SK-N-SH (cell line): Measurements from ENCODE around the gene CCDC47. TPM values are rescaled to one million over a fixed set of nuclear protein-coding genes. Genes with fewer than 3 reads are reported as not detected.

Source experiments
- CTCF ChIA-PET: fragments of 300-600, 350-600 bp; formaldehyde crosslinking; extraction: SDS; loops from one replicate; lab custom pipeline; 2021; lab: Yijun Ruan, JAX
- POLR2A ChIA-PET: fragments of 350-600 bp; sonication (Branson Sonifier 250); formaldehyde crosslinking; extraction: SDS; loops from one replicate; lab custom pipeline; 2020; ENCODE audit warnings: antibody characterized with exemption, inconsistent platforms; lab: Yijun Ruan, JAX
- DNase-seq: peaks from one replicate; pipeline ENCODE4 v3.0.0; 2012
- H2AFZ ChIP-seq: fragments of 200-600 bp; sonication (generic); 2 replicates; pipeline ENCODE4 v1.8.1; 2016; ENCODE audit warnings: antibody characterized with exemption, mild to moderate bottlenecking, low read depth
- H3F3A ChIP-seq: fragments of 200-600 bp; sonication (generic); replicated peaks from 2 replicates; pipeline ENCODE3; 2016; ENCODE audit warnings: antibody characterized with exemption, mild to moderate bottlenecking; ENCODE audit not compliant: insufficient read depth
- H3K27ac ChIP-seq, 2 experiments: fragments of 200-500 bp in 1 of 2; fragments of 200-600 bp in 1 of 2; sonication (Bioruptor generic) in 1 of 2; sonication (generic), shearing (Covaris generic) in 1 of 2; 2 replicates each; pipeline versions ENCODE4 v1.5.1 to v1.6.1; 2014 to 2016; ENCODE audit warnings: low read depth in 2 of 2, inconsistent platforms in 1 of 2, low read length in 1 of 2, mild to moderate bottlenecking in 1 of 2, mixed read lengths in 1 of 2
- H3K27me3 ChIP-seq: fragments of 200-600 bp; sonication (generic), shearing (Covaris generic); 2 replicates; pipeline ENCODE4 v1.6.1; 2016; ENCODE audit warnings: mixed run types; ENCODE audit not compliant: insufficient read depth
- H3K36me3 ChIP-seq, 2 experiments: fragments of 200-500 bp in 1 of 2; fragments of 200-600 bp in 1 of 2; sonication (Bioruptor generic) in 1 of 2; sonication (generic) in 1 of 2; replicated peaks in 1 of 2; 2 replicates each; pipeline versions ENCODE3 to v1.5.1; 2014 to 2016; ENCODE audit warnings: low read length in 1 of 2, mild to moderate bottlenecking in 1 of 2; ENCODE audit not compliant: insufficient read depth in 2 of 2, control insufficient read depth in 1 of 2
- H3K4me1 ChIP-seq, 2 experiments: fragments of 200-500 bp in 1 of 2; fragments of 200-600 bp in 1 of 2; sonication (Bioruptor generic) in 1 of 2; sonication (generic), shearing (Covaris generic) in 1 of 2; 2 replicates each; pipeline versions ENCODE4 v1.5.1 to v1.6.1; 2014 to 2016; ENCODE audit warnings: low read depth in 1 of 2, low read length in 1 of 2, mixed run types in 1 of 2; ENCODE audit not compliant: insufficient read depth in 2 of 2, control insufficient read depth in 1 of 2
- H3K4me2 ChIP-seq: fragments of 200-600 bp; sonication (generic), shearing (Covaris generic); 2 replicates; pipeline ENCODE4 v1.6.1; 2017; ENCODE audit warnings: mixed run types
- H3K4me3 ChIP-seq, 2 experiments: fragments of 200-500 bp in 1 of 2; fragments of 200-600 bp in 1 of 2; sonication (Bioruptor generic) in 1 of 2; sonication (generic), shearing (Covaris generic) in 1 of 2; 2 replicates each; pipeline versions ENCODE4 v1.5.1 to v1.8.1; 2014 to 2016; ENCODE audit warnings: low read depth in 2 of 2, inconsistent platforms in 1 of 2, low read length in 1 of 2, mild to moderate bottlenecking in 1 of 2, mixed read lengths in 1 of 2, moderate library complexity in 1 of 2
- H3K79me2 ChIP-seq: fragments of 200-600 bp; sonication (generic); 2 replicates; pipeline ENCODE4 v1.8.1; 2017; ENCODE audit warnings: mild to moderate bottlenecking; ENCODE audit not compliant: insufficient read depth
- H3K9ac ChIP-seq: fragments of 200-600 bp; sonication (generic); 2 replicates; pipeline ENCODE4 v1.6.1; 2017; ENCODE audit warnings: mixed run types
- H3K9me2 ChIP-seq: fragments of 200-600 bp; sonication (generic); 2 replicates; pipeline ENCODE4 v1.6.1; 2017; ENCODE audit warnings: mixed run types
- H3K9me3 ChIP-seq: fragments of 200-600 bp; sonication (generic); 2 replicates; pipeline ENCODE4 v1.6.1; 2017; ENCODE audit warnings: mixed run types, mild to moderate bottlenecking, moderate library complexity
- H4K20me1 ChIP-seq: fragments of 200-600 bp; sonication (generic); 2 replicates; pipeline ENCODE4 v1.6.1; 2017; ENCODE audit warnings: mild to moderate bottlenecking, mixed run types; ENCODE audit not compliant: insufficient read depth
- ELF1 ChIP-seq: IDR thresholded peaks from 2 replicates; pipeline ENCODE4 v1.4.0; 2012
- EP300 ChIP-seq, 2 experiments: IDR thresholded peaks; 2 replicates each; pipeline versions ENCODE4 v1.4.0 to v1.6.1; 2012; ENCODE audit warnings: borderline replicate concordance in 1 of 2, low read depth in 1 of 2, low read length in 1 of 2
- EZH2phosphoT487 ChIP-seq: fragments of 200-600 bp; sonication (generic); IDR thresholded peaks from 2 replicates; pipeline ENCODE4 v1.6.1; 2017; ENCODE audit warnings: low read depth, mixed run types, mild to moderate bottlenecking, antibody characterized with exemption, moderate library complexity, borderline replicate concordance
- FOXM1 ChIP-seq: IDR thresholded peaks from 2 replicates; pipeline ENCODE4 v1.4.0; 2012; ENCODE audit warnings: low read depth, mild to moderate bottlenecking
- NFIC ChIP-seq: IDR thresholded peaks from 2 replicates; pipeline ENCODE4 v1.4.0; 2012; ENCODE audit warnings: borderline replicate concordance
- NRF1 ChIP-seq: IDR thresholded peaks from 2 replicates; pipeline ENCODE4 v1.6.1; 2012; ENCODE audit warnings: low read depth, mild to moderate bottlenecking, low read length
- RCOR1 ChIP-seq: fragments of 150-350 bp; IDR thresholded peaks from 2 replicates; pipeline ENCODE4 v1.6.1; 2017; ENCODE audit warnings: antibody characterized with exemption, low read length
- RXRA ChIP-seq: IDR thresholded peaks from 2 replicates; pipeline ENCODE4 v1.4.0; 2012; ENCODE audit warnings: low read depth, mild to moderate bottlenecking, borderline replicate concordance
- SIN3A ChIP-seq: IDR thresholded peaks from 2 replicates; pipeline ENCODE4 v1.6.1; 2012; ENCODE audit warnings: low read depth, mild to moderate bottlenecking, low read length, moderate library complexity, borderline replicate concordance
- TAF1 ChIP-seq: IDR thresholded peaks from 2 replicates; pipeline ENCODE4 v1.6.1; 2012; ENCODE audit warnings: low read depth, mild to moderate bottlenecking, low read length, moderate library complexity, borderline replicate concordance
- YY1 ChIP-seq: IDR thresholded peaks from 2 replicates; pipeline ENCODE4 v1.4.0; 2012; ENCODE audit warnings: low read depth, mild to moderate bottlenecking
- WGBS: methylation state at CpG from one replicate; pipeline ENCODE4 v1.1.6; 2017; ENCODE audit warnings: low lambda C conversion rate; 5-methylcytosine and 5-hydroxymethylcytosine counted together
- polyA plus RNA-seq, 3 experiments: library from polyadenylated mRNA; depleted of rRNA; stranded (reverse); fragments of >200 nt; gene quantifications; 2 replicates each; pipeline ENCODE4 v1.2.3, GENCODE V29; 2012
- TF ChIP-seq, protein P1 (sequence below): fragments of 200-600 bp; sonication (generic); IDR thresholded peaks from 2 replicates; pipeline ENCODE4 v1.6.1; 2017; ENCODE audit warnings: antibody characterized with exemption, mild to moderate bottlenecking, moderate library complexity
- TF ChIP-seq, protein P2 (sequence below): fragments of 150-350 bp; IDR thresholded peaks from 2 replicates; pipeline ENCODE4 v1.6.1; 2016; ENCODE audit warnings: mild to moderate bottlenecking, low read depth, low read length
- TF ChIP-seq, protein P3 (sequence below): IDR thresholded peaks from 2 replicates; pipeline ENCODE4 v1.4.0; 2012; ENCODE audit warnings: low read depth

The CCDC47 gene
- polyA plus RNA-seq, 1 of the 3 experiments (the other 2 are of a cell fraction): 76.6 TPM

DNA sequence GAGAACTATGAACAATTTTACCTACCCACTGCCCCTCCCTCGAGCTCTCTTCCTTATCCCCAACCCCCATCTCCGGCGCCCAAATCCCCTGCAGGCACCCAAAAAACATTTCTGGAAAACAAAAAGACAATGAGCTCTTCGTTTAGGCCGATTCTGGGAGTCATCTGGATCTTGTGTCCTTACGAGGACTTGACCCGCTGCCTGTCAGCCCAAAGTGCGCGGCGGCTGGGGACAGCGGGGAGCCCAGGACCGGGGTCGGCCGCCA lies 32.3 kb downstream of the CCDC47 start:
- peak overlapping the region; percentile 80 for H2AFZ ChIP-seq
- no peak for DNase-seq
- H3K79me2 ChIP-seq: peaks cover 41% of the 10 kb centered on the region
- H3K9me3 ChIP-seq: no peaks in the 10 kb centered on the region
- H3K4me2 ChIP-seq: peak overlapping the region; percentile 84
- peak; percentile 71; the same call in 1 of the 2 replicates for TF ChIP-seq SIN3A
- no peak for TF ChIP-seq NRF1
- TF ChIP-seq, protein P1, sequence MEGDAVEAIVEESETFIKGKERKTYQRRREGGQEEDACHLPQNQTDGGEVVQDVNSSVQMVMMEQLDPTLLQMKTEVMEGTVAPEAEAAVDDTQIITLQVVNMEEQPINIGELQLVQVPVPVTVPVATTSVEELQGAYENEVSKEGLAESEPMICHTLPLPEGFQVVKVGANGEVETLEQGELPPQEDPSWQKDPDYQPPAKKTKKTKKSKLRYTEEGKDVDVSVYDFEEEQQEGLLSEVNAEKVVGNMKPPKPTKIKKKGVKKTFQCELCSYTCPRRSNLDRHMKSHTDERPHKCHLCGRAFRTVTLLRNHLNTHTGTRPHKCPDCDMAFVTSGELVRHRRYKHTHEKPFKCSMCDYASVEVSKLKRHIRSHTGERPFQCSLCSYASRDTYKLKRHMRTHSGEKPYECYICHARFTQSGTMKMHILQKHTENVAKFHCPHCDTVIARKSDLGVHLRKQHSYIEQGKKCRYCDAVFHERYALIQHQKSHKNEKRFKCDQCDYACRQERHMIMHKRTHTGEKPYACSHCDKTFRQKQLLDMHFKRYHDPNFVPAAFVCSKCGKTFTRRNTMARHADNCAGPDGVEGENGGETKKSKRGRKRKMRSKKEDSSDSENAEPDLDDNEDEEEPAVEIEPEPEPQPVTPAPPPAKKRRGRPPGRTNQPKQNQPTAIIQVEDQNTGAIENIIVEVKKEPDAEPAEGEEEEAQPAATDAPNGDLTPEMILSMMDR: no peak
- TF ChIP-seq EP300 (IDR thresholded peaks at IDR 0.05; ENCODE audit: borderline replicate concordance in 1 of 2, low read depth in 1 of 2, low read length in 1 of 2): no peak
- TF ChIP-seq FOXM1: no peak
- no peak; the same call in 1 of the 2 replicates for TF ChIP-seq YY1
- TF ChIP-seq, protein P2, sequence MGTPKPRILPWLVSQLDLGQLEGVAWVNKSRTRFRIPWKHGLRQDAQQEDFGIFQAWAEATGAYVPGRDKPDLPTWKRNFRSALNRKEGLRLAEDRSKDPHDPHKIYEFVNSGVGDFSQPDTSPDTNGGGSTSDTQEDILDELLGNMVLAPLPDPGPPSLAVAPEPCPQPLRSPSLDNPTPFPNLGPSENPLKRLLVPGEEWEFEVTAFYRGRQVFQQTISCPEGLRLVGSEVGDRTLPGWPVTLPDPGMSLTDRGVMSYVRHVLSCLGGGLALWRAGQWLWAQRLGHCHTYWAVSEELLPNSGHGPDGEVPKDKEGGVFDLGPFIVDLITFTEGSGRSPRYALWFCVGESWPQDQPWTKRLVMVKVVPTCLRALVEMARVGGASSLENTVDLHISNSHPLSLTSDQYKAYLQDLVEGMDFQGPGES: no peak
- H3K4me3 ChIP-seq: peak overlapping the region; percentile 77 to 83
- no peaks in the 10 kb centered on the region for H3K9me2 ChIP-seq
- H3K27ac ChIP-seq: peak overlapping the region; percentile 75 to 86
- H4K20me1 ChIP-seq: no peaks in the 10 kb centered on the region
- WGBS: 2% methylated on average over 14 of the region's 14 CpGs
- CTCF ChIA-PET: interaction anchor here (0.6 to 1.2 kb wide), 3 partner anchors 14 to 129 kb away, joined by 3 to 4 read pairs (median 3); no protein-coding TSS in a partner anchor
- POLR2A ChIA-PET: interaction anchor here (0.6 to 1.6 kb wide), 3 partner anchors 19 to 102 kb away, joined by 3 read pairs; partner anchors contain the start of genes CCDC47, DDX42 and SMARCD2
- peaks cover 5 to 6% of the 10 kb centered on the region in 2 experiments; a peak in 3 of 4 replicates for H3K4me1 ChIP-seq
- H3K9ac ChIP-seq: peak overlapping the region; percentile 76
- no peaks in the 10 kb centered on the region for H3K27me3 ChIP-seq
- peaks cover 28% of the 10 kb centered on the region for H3F3A ChIP-seq
- peaks cover 17 to 20% of the 10 kb centered on the region in 2 experiments for H3K36me3 ChIP-seq

DNA sequence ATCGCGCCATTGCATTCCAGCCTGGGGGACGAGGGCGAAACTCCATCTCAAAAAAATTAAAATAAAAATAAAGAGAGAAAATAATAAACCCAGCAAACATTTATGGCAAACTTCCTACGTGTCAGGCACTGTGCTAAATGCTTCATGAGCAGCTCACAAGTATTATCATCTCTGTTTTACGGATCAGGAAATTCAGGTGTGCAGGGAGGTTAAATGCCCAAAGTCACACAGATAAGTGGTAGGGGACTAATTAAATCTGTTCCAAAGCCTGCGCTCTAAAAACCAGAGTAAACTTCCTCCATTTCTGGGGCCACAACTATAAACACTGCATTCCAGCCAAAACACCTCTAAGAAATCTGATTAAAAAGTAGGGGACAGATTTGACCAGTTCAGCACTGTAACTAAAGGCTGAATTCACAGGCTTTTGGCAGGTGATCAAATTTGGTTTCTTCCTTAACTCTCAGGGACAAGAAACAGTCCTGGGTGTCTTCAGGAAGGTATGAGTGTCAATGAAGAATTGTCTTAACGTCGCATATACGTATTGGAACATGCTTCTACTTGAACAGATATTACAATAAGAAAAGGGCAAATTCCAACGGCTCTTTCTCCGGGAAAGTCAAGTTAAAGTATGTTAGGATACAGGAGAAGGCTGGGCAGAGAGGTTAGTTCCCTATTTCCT lies 32.8 kb downstream of the CCDC47 start:
- Histone ChIP-seq H3K27me3 (no peaks in the 10 kb centered on the region), H4K20me1 (no peaks in the 10 kb centered on the region), H3K4me2 (peak overlapping the region; percentile 84), H3K9me2 (no peaks in the 10 kb centered on the region), H3K27ac (peak overlapping the region; percentile 75 to 86), H3K4me1 (peaks cover 5 to 6% of the 10 kb centered on the region in 2 experiments; a peak in 3 of 4 replicates), H2AFZ (peak overlapping the region; percentile 80), H3F3A (peaks cover 28% of the 10 kb centered on the region), H3K9ac (peak overlapping the region; percentile 76), H3K79me2 (peaks cover 43% of the 10 kb centered on the region), H3K36me3 (peaks cover 13 to 15% of the 10 kb centered on the region in 2 experiments), H3K4me3 (peak overlapping the region; percentile 77 to 83), H3K9me3 (no peaks in the 10 kb centered on the region)
- ChIA-PET POLR2A (interaction anchor here (0.6 to 1.6 kb wide), 3 partner anchors 18 to 102 kb away, joined by 3 read pairs; partner anchors contain the start of genes CCDC47, DDX42 and SMARCD2), CTCF (interaction anchor here (0.9 to 1.4 kb wide), 3 partner anchors 18 to 128 kb away, joined by 3 to 4 read pairs (median 4); no protein-coding TSS in a partner anchor)
- 51% methylated on average over 12 of the region's 12 CpGs for WGBS
- DNase-seq: peak; percentile 13
- TF ChIP-seq NFIC: no peak
- TF ChIP-seq, protein P1: no peak
- TF ChIP-seq EZH2phosphoT487: no peak
- no peak for TF ChIP-seq RXRA
- TF ChIP-seq TAF1: no peak
- no peak for TF ChIP-seq SIN3A
- TF ChIP-seq, protein P3, sequence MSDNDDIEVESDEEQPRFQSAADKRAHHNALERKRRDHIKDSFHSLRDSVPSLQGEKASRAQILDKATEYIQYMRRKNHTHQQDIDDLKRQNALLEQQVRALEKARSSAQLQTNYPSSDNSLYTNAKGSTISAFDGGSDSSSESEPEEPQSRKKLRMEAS: no peak
- TF ChIP-seq RCOR1: no peak
- no peak for TF ChIP-seq ELF1
